BJ (cell line): ENCODE measurements around the gene DNER. TPM values are rescaled to one million over a fixed set of nuclear protein-coding genes. Genes with fewer than 3 reads are reported as not detected.
A peak's percentile ranks its signal among the peaks of the same experiment; 100 is the strongest.
"Not testable (repeated sequence)": the region's sequence is repeated elsewhere in the genome, so short reads cannot be mapped to it uniquely, and the experiment has no call there.

Experiments used
- CTCF ChIA-PET: fragments of 350-600 bp; formaldehyde crosslinking; extraction: SDS; loops from one replicate; lab custom pipeline; 2021; ENCODE audit warnings: antibody characterized with exemption, inconsistent platforms; lab: Yijun Ruan, JAX
- POLR2A ChIA-PET: fragments of 300-600 bp; sonication (Branson Sonifier 250); formaldehyde crosslinking; extraction: SDS; loops from one replicate; lab custom pipeline; 2021; ENCODE audit warnings: antibody characterized with exemption; lab: Charles Lee
- DNase-seq: peaks from one replicate; pipeline ENCODE4 v3.0.0-alpha.2; 2011; ENCODE audit warnings: low read depth
- H3K27me3 ChIP-seq: 2 replicates; pipeline ENCODE4 v1.6.0; 2011; ENCODE audit warnings: low read length; ENCODE audit not compliant: control insufficient read depth, insufficient read depth
- H3K36me3 ChIP-seq: 2 replicates; pipeline ENCODE4 v1.5.1; 2011; ENCODE audit warnings: low read length; ENCODE audit not compliant: control insufficient read depth, insufficient read depth
- H3K4me3 ChIP-seq: 2 replicates; pipeline ENCODE4 v1.5.1; 2011; ENCODE audit warnings: low read depth, mild to moderate bottlenecking, control low read depth, low read length
- CTCF ChIP-seq: IDR thresholded peaks from 2 replicates; pipeline ENCODE4 v1.5.1; 2011; ENCODE audit warnings: low read depth, mild to moderate bottlenecking, control low read depth, inconsistent platforms, low read length, moderate library complexity; ENCODE audit not compliant: insufficient read depth
- polyA minus RNA-seq: library from RNA; depleted of rRNA, polyadenylated mRNA; stranded (reverse); fragments of >200 nt; gene quantifications from 2 replicates; pipeline ENCODE4 v1.2.3, GENCODE V29; 2011; rRNA and poly(A)+ RNA removed
- polyA plus RNA-seq: library from polyadenylated mRNA; depleted of rRNA; stranded (reverse); fragments of >200 nt; gene quantifications from 2 replicates; pipeline ENCODE4 v1.2.3, GENCODE V29; 2011; rRNA removed

DNER gene, protein sequence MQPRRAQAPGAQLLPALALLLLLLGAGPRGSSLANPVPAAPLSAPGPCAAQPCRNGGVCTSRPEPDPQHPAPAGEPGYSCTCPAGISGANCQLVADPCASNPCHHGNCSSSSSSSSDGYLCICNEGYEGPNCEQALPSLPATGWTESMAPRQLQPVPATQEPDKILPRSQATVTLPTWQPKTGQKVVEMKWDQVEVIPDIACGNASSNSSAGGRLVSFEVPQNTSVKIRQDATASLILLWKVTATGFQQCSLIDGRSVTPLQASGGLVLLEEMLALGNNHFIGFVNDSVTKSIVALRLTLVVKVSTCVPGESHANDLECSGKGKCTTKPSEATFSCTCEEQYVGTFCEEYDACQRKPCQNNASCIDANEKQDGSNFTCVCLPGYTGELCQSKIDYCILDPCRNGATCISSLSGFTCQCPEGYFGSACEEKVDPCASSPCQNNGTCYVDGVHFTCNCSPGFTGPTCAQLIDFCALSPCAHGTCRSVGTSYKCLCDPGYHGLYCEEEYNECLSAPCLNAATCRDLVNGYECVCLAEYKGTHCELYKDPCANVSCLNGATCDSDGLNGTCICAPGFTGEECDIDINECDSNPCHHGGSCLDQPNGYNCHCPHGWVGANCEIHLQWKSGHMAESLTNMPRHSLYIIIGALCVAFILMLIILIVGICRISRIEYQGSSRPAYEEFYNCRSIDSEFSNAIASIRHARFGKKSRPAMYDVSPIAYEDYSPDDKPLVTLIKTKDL
- polyA plus RNA-seq (0.02 TPM in 2 replicates), polyA minus RNA-seq (0.19 TPM in 1 of 2 replicates, not detected in the other)

- Histone ChIP-seq H3K36me3 (no peaks in the 10 kb centered on the region), H3K27me3 (peaks cover 17% of the 10 kb centered on the region), H3K4me3 (peak within 1 kb of the TSS; percentile 34)
- ChIA-PET CTCF (interaction anchor here (0.6 to 0.9 kb wide), 2 partner anchors 9 to 278 kb away, joined by 3 to 5 read pairs; no protein-coding TSS in a partner anchor), POLR2A (no interaction called here)
- no peak for DNase-seq
- no peak for TF ChIP-seq CTCF
Measured at GRCh38 chr2:229714080-229714735, at the start of gene DNER. DNER (minus strand) TSS chr2:229714555; CDS start chr2:229714423, 132 bp downstream.

GRCh38 chr2:229761663-229762062, 47.3 kb upstream of the DNER start:
- Histone ChIP-seq H3K27me3 (no peaks in the 10 kb centered on the region), H3K36me3 (peaks cover 7% of the 10 kb centered on the region), H3K4me3 (no peak overlapping the region)
- ChIA-PET CTCF (interaction anchor here (0.9 to 1.2 kb wide), 2 partner anchors 14 to 401 kb away, joined by 3 read pairs; no protein-coding TSS in a partner anchor), POLR2A (no interaction called here)
- no peak for DNase-seq
- no peak for TF ChIP-seq CTCF

DNA sequence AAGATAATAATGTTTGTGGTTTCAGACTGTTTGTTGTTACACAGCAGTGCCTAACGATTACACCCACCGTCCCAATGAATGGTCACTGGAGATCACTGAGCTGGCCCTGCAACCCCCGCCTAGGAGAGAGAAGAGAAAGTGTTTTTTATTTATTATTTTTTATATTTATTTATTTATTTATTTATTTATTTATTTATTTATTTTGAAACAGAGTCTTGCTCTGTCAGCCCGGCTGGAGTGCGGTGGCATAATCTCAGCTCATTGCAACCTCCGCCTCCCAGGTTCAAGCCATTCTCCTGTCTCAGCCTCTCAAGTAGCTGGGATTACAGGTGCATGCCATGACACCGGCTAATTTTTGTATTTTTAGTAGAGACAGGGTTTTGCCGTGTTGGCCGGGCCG, 43.1 kb upstream of the DNER start:
- POLR2A ChIA-PET, H3K36me3 ChIP-seq, DNase-seq, H3K27me3 ChIP-seq, H3K4me3 ChIP-seq: not testable (repeated sequence)
- CTCF ChIA-PET = interaction anchor here (0.7 kb wide), 1 partner anchor 177 kb away, joined by 3 read pairs; no protein-coding TSS in a partner anchor

DNA sequence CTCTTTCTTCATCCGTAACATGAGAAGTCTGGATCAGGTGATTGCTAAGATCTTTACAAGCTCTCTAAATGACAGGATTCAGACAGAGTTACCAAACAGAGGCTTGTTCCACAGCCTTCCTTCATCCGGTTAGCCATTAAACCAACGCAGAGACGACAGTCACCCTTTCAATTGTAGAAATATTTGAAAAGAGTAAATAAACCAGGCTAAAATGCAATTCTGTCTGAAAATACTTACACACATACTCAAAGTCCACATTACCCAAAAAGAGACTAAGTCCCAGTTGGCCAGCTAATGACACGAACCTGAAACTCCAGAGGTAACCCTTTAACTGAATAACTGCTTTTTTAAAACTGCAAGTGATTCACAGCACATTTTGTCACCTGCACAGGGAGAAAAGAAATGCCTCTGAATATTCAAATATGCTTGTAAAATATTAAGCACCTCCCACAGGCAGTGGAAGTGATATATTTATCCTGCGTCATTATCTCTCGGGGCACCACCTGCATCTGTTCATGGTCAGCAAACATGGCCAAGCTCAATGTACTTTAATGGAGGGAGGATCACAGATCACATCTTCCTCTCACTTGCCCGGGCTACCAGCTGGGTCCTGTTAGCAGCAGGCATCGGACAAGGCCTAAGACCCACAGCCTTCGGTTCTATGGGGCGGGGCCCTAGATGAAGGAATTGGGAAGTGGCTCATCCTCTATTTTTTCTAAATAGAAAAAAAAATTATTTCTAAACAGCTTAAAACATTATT, 38.8 kb upstream of the DNER start:
- POLR2A ChIA-PET = no interaction called here
- DNase-seq = no peak
- H3K36me3 ChIP-seq = no peaks in the 10 kb centered on the region
- CTCF ChIA-PET = interaction anchor here (0.6 kb wide), 1 partner anchor 382 kb away, joined by 3 read pairs; no protein-coding TSS in a partner anchor
- no peak overlapping the region for H3K4me3 ChIP-seq
- TF ChIP-seq CTCF = no peak
- no peaks in the 10 kb centered on the region for H3K27me3 ChIP-seq

DNA sequence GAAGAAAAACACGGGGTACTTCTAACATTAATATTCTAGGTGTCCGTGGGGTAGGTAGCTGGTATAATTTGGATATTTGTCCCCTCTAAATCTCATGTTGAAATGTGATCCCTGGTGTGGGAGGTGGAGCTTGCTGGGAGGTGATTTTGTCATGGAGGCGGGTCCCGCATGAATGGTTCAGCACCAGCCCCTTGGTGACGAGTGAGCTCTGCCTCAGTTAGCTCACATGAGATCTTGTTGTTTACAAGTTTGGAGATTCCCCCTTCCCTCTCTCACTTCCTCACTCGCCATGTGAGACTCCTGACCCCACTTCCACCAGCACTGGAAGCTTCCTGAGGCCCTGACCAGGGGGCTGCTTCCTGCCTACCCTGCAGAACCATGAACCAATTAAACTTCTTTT, 35.4 kb upstream of the DNER start:
- no peak overlapping the region for H3K4me3 ChIP-seq
- no peaks in the 10 kb centered on the region for H3K36me3 ChIP-seq
- POLR2A ChIA-PET = no interaction called here
- CTCF ChIA-PET = no interaction called here
- DNase-seq = no peak
- TF ChIP-seq CTCF = no peak
- H3K27me3 ChIP-seq = no peaks in the 10 kb centered on the region
